ENCODE measurements around the gene LHX4.

- TF ChIP-seq YY1 (IDR thresholded peaks at IDR 0.05; ENCODE audit: insufficient read depth, insufficient read length) (no peak), ZNF274 (IDR thresholded peaks at IDR 0.05; ENCODE audit: low read depth, low read length) (no peak), SUZ12 (IDR thresholded peaks at IDR 0.05; ENCODE audit: extremely low read depth, insufficient read depth, insufficient read length) (no peak)
Observed at GRCh38 chr1:180294711-180295110, 64.6 kb downstream of the LHX4 start.

All from NT2/D1 (cell line).